ENCODE data around the gene HSPB1. TPM values are rescaled to one million over a fixed set of nuclear protein-coding genes. Genes with fewer than 3 reads are reported as not detected.

The HSPB1 gene
- total and polyA plus RNA-seq, 2 of the 13 experiments (the other 11 are each of a cell fraction or from before 2014, with no cell fraction given) = 21.0 to 38.6 TPM

DNA sequence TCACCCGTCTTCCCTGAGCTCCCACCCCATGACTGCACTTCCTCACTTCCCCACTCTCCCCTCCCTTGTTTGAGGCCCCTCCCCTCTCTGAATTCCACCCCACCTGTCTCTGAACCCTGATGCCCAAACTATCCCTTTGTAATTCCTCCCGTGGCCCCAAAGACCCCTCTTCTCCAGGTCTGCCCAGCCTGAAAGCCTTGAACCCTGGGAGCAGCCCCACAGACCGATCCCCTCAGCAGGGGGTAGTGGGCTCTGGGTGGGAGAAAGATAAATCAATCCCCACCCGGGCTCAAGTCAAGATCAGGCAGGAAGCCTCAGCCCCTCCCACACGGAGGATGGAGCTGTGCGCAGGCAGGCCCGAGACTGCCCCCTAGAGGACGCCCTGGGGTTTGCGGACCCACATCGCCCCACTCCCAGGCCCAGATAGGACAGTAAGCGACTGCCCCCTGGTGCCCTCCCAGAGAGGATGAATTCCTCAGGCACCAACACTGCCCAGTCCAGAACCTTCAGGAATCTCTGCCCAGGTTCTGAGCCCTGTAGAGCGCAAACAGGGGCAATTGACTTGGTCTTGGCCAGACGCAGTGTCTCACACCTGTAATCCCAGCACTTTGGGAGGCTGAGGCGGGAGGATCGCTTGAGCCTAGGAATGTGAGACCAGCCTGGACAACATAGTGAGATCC lies 11.7 kb downstream of the HSPB1 start (continued):
- TF ChIP-seq, protein P1, sequence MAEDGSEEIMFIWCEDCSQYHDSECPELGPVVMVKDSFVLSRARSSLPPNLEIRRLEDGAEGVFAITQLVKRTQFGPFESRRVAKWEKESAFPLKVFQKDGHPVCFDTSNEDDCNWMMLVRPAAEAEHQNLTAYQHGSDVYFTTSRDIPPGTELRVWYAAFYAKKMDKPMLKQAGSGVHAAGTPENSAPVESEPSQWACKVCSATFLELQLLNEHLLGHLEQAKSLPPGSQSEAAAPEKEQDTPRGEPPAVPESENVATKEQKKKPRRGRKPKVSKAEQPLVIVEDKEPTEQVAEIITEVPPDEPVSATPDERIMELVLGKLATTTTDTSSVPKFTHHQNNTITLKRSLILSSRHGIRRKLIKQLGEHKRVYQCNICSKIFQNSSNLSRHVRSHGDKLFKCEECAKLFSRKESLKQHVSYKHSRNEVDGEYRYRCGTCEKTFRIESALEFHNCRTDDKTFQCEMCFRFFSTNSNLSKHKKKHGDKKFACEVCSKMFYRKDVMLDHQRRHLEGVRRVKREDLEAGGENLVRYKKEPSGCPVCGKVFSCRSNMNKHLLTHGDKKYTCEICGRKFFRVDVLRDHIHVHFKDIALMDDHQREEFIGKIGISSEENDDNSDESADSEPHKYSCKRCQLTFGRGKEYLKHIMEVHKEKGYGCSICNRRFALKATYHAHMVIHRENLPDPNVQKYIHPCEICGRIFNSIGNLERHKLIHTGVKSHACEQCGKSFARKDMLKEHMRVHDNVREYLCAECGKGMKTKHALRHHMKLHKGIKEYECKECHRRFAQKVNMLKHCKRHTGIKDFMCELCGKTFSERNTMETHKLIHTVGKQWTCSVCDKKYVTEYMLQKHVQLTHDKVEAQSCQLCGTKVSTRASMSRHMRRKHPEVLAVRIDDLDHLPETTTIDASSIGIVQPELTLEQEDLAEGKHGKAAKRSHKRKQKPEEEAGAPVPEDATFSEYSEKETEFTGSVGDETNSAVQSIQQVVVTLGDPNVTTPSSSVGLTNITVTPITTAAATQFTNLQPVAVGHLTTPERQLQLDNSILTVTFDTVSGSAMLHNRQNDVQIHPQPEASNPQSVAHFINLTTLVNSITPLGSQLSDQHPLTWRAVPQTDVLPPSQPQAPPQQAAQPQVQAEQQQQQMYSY (CRISPR knock-in tag; IDR thresholded peaks at IDR 0.05) = peak; percentile 53; the same call in 1 of the 2 replicates
- TF ChIP-seq TP53 (CRISPR knock-in tag; conservative IDR thresholded peaks at IDR 0.05) (no peak), ZMYM2 (CRISPR knock-in tag; IDR thresholded peaks at IDR 0.05) (no peak; the same call in 1 of the 2 replicates), HOXA3 (CRISPR knock-in tag; IDR thresholded peaks at IDR 0.05) (peak; percentile 51; the same call in 1 of the 2 replicates), ZNF232 (CRISPR knock-in tag; IDR thresholded peaks at IDR 0.05; ENCODE audit: borderline replicate concordance) (peak; percentile 69; the same call in 1 of the 2 replicates), XRCC5 (optimal IDR thresholded peaks at IDR 0.05; ENCODE audit: low read length) (peak; percentile 97), ZNF615 (CRISPR knock-in tag; IDR thresholded peaks at IDR 0.05; ENCODE audit: borderline replicate concordance) (no peak), MEF2D (CRISPR knock-in tag; IDR thresholded peaks at IDR 0.05) (peak; percentile 47; the same call in 1 of the 2 replicates), WIZ (CRISPR knock-in tag; IDR thresholded peaks at IDR 0.05) (no peak), ZNF12 (CRISPR knock-in tag; IDR thresholded peaks at IDR 0.05) (no peak), SPEN (CRISPR knock-in tag; IDR thresholded peaks at IDR 0.05; ENCODE audit: low read depth) (peak; percentile 59; the same call in 1 of the 2 replicates), CENPT (CRISPR knock-in tag; IDR thresholded peaks at IDR 0.05; ENCODE audit: low read depth) (no peak), GTF2F1 (IDR thresholded peaks at IDR 0.05; ENCODE audit: low read length) (no peak), ZNF772 (CRISPR knock-in tag; IDR thresholded peaks at IDR 0.05) (no peak), ZNF3 (CRISPR knock-in tag; IDR thresholded peaks at IDR 0.05) (0 out of 2 replicates have a peak, but pooled peaks have one; percentile 28), EHMT2 (IDR thresholded peaks at IDR 0.05; ENCODE audit: borderline replicate concordance, low read depth, low read length) (no peak), MTA1 (CRISPR knock-in tag; IDR thresholded peaks at IDR 0.05; ENCODE audit: borderline replicate concordance) (0 out of 2 replicates have a peak, but pooled peaks have one; percentile 41)
- TF ChIP-seq, protein P2, sequence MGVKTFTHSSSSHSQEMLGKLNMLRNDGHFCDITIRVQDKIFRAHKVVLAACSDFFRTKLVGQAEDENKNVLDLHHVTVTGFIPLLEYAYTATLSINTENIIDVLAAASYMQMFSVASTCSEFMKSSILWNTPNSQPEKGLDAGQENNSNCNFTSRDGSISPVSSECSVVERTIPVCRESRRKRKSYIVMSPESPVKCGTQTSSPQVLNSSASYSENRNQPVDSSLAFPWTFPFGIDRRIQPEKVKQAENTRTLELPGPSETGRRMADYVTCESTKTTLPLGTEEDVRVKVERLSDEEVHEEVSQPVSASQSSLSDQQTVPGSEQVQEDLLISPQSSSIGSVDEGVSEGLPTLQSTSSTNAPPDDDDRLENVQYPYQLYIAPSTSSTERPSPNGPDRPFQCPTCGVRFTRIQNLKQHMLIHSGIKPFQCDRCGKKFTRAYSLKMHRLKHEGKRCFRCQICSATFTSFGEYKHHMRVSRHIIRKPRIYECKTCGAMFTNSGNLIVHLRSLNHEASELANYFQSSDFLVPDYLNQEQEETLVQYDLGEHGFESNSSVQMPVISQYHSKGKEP (CRISPR knock-in tag; IDR thresholded peaks at IDR 0.05) = peak; percentile 58; the same call in 1 of the 2 replicates
- TF ChIP-seq, protein P3, sequence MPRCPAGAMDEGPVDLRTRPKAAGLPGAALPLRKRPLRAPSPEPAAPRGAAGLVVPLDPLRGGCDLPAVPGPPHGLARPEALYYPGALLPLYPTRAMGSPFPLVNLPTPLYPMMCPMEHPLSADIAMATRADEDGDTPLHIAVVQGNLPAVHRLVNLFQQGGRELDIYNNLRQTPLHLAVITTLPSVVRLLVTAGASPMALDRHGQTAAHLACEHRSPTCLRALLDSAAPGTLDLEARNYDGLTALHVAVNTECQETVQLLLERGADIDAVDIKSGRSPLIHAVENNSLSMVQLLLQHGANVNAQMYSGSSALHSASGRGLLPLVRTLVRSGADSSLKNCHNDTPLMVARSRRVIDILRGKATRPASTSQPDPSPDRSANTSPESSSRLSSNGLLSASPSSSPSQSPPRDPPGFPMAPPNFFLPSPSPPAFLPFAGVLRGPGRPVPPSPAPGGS (CRISPR knock-in tag; IDR thresholded peaks at IDR 0.05) = no peak
- TF ChIP-seq, protein P4, sequence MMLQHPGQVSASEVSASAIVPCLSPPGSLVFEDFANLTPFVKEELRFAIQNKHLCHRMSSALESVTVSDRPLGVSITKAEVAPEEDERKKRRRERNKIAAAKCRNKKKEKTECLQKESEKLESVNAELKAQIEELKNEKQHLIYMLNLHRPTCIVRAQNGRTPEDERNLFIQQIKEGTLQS (CRISPR knock-in tag; IDR thresholded peaks at IDR 0.05) = no peak
- TF ChIP-seq, protein P5, sequence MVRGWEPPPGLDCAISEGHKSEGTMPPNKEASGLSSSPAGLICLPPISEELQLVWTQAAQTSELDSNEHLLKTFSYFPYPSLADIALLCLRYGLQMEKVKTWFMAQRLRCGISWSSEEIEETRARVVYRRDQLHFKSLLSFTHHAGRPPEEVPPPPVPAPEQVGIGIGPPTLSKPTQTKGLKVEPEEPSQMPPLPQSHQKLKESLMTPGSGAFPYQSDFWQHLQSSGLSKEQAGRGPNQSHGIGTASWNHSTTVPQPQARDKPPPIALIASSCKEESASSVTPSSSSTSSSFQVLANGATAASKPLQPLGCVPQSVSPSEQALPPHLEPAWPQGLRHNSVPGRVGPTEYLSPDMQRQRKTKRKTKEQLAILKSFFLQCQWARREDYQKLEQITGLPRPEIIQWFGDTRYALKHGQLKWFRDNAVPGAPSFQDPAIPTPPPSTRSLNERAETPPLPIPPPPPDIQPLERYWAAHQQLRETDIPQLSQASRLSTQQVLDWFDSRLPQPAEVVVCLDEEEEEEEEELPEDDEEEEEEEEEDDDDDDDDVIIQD (CRISPR knock-in tag; IDR thresholded peaks at IDR 0.05; ENCODE audit: low read depth) = 0 out of 2 replicates have a peak, but pooled peaks have one; percentile 25

Measured in HepG2 (cell line).